22Rv1 (cell line): ENCODE data around the gene TMEM38B.

Source experiments
- ZFX ChIP-seq: fragments of 450-650 bp; IDR thresholded peaks from 2 replicates; pipeline ENCODE4 v1.6.1; 2017; ENCODE audit warnings: antibody characterized with exemption, borderline replicate concordance
- TF ChIP-seq, protein P1 (sequence below): fragments of 450-650 bp; IDR thresholded peaks from 2 replicates; pipeline ENCODE4 v1.5.1; 2017; ENCODE audit warnings: mild to moderate bottlenecking

DNA sequence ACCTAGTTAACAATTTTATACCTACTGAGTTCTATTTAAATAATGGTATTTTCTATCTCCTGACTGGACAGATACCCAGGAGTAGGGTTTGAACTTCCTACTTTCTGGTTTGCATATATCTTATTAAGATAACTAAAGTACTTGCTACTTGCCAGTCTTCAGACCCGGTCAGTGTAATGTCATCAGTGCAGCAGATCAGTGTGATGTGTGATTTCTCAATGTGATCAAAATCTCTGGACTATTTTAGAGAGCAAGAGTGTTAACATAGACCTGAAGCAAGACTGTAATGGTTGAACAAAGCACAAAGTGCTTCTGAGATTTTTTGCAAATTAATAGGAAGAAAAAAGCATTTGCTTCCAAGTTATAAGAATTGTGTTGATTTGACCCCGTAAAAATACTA is 6.8 kb downstream of the TMEM38B start:
- TF ChIP-seq, protein P1, sequence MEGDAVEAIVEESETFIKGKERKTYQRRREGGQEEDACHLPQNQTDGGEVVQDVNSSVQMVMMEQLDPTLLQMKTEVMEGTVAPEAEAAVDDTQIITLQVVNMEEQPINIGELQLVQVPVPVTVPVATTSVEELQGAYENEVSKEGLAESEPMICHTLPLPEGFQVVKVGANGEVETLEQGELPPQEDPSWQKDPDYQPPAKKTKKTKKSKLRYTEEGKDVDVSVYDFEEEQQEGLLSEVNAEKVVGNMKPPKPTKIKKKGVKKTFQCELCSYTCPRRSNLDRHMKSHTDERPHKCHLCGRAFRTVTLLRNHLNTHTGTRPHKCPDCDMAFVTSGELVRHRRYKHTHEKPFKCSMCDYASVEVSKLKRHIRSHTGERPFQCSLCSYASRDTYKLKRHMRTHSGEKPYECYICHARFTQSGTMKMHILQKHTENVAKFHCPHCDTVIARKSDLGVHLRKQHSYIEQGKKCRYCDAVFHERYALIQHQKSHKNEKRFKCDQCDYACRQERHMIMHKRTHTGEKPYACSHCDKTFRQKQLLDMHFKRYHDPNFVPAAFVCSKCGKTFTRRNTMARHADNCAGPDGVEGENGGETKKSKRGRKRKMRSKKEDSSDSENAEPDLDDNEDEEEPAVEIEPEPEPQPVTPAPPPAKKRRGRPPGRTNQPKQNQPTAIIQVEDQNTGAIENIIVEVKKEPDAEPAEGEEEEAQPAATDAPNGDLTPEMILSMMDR: no peak
- TF ChIP-seq ZFX: no peak
